HCT116 (cell line): Measurements from ENCODE around the gene C11orf91.

Experiments used
- CEBPB ChIP-seq: IDR thresholded peaks from 2 replicates; pipeline ENCODE4 v1.6.1; 2012; ENCODE audit warnings: low read depth
- EGR1 ChIP-seq: IDR thresholded peaks from 2 replicates; pipeline ENCODE4 v1.6.1; 2012; ENCODE audit warnings: low read depth
- EZH2phosphoT487 ChIP-seq: fragments of 200-600 bp; IDR thresholded peaks from 2 replicates; pipeline ENCODE4 v1.6.1; 2018; ENCODE audit warnings: antibody characterized with exemption, borderline replicate concordance
- FOSL1 ChIP-seq: IDR thresholded peaks from 2 replicates; pipeline ENCODE4 v1.6.1; 2012; ENCODE audit warnings: low read depth
- JUND ChIP-seq: IDR thresholded peaks from 2 replicates; pipeline ENCODE4 v1.6.1; 2012
- POLR2A ChIP-seq: IDR thresholded peaks from 2 replicates; pipeline ENCODE4 v1.7.0; 2011; ENCODE audit warnings: borderline replicate concordance; ENCODE audit not compliant: insufficient read depth, insufficient read length; ENCODE audit errors: extremely low read depth
- POLR2AphosphoS5 ChIP-seq: IDR thresholded peaks from 2 replicates; pipeline ENCODE4 v1.6.1; 2011; ENCODE audit warnings: mild to moderate bottlenecking, low read depth, low read length, moderate library complexity
- RAD21 ChIP-seq: IDR thresholded peaks from 2 replicates; pipeline ENCODE4 v1.6.1; 2012; ENCODE audit warnings: low read depth, mild to moderate bottlenecking
- SP1 ChIP-seq: IDR thresholded peaks from 2 replicates; pipeline ENCODE4 v1.6.1; 2012; ENCODE audit warnings: low read depth
- ZNF274 ChIP-seq: fragments of 200-500 bp; sonication (Bioruptor generic); IDR thresholded peaks from 2 replicates; pipeline ENCODE4 v1.6.1; 2014; ENCODE audit warnings: mild to moderate bottlenecking, low read depth, low read length, inconsistent platforms
- TF ChIP-seq, protein P1 (sequence below), 3 experiments: fragments of 200-600 bp in 1 of 3; sonication (generic) in 1 of 3; IDR thresholded peaks in 2 of 3; conservative IDR thresholded peaks in 1 of 3; 2 replicates each; pipeline ENCODE4 v1.5.1; 2012 to 2017; ENCODE audit warnings: low read depth in 2 of 3, low read length in 2 of 3, antibody characterized with exemption in 1 of 3, borderline replicate concordance in 1 of 3, control low read depth in 1 of 3, mild to moderate bottlenecking in 1 of 3, mixed read lengths in 1 of 3, mixed run types in 1 of 3, moderate library complexity in 1 of 3; ENCODE audit not compliant: insufficient read depth in 1 of 3
- TF ChIP-seq, protein P2 (sequence below): IDR thresholded peaks from 2 replicates; pipeline ENCODE4 v1.6.1; 2012
- TF ChIP-seq, protein P3 (sequence below): IDR thresholded peaks from 2 replicates; pipeline ENCODE4 v1.6.1; 2012

DNA sequence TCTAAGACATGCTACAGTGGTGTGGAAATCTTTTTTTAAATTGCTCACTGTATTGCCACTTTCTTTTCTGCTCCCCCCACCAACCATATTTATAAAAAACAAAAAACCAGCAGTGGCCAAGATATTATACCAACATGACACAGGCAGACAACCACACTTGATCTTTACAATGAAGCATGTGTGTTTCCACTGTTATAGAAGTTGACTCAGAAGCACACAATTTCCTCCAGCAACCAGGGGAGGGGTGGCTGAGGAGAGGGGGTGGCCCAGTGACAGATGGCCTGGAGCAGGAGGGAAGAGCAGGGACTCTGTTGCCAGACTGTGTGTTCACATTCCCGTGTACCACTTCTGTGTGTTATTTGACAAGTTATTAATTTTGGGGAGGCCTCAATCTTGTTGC, 20.8 kb upstream of the C11orf91 start:
- TF ChIP-seq, protein P1, sequence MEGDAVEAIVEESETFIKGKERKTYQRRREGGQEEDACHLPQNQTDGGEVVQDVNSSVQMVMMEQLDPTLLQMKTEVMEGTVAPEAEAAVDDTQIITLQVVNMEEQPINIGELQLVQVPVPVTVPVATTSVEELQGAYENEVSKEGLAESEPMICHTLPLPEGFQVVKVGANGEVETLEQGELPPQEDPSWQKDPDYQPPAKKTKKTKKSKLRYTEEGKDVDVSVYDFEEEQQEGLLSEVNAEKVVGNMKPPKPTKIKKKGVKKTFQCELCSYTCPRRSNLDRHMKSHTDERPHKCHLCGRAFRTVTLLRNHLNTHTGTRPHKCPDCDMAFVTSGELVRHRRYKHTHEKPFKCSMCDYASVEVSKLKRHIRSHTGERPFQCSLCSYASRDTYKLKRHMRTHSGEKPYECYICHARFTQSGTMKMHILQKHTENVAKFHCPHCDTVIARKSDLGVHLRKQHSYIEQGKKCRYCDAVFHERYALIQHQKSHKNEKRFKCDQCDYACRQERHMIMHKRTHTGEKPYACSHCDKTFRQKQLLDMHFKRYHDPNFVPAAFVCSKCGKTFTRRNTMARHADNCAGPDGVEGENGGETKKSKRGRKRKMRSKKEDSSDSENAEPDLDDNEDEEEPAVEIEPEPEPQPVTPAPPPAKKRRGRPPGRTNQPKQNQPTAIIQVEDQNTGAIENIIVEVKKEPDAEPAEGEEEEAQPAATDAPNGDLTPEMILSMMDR (IDR thresholded peaks at IDR 0.05 in 2 of 3, conservative IDR thresholded peaks at IDR 0.05 in 1 of 3; ENCODE audit: borderline replicate concordance in 1 of 3, insufficient read depth in 1 of 3, low read depth in 2 of 3, low read length in 2 of 3) = no peak
- TF ChIP-seq, protein P2, sequence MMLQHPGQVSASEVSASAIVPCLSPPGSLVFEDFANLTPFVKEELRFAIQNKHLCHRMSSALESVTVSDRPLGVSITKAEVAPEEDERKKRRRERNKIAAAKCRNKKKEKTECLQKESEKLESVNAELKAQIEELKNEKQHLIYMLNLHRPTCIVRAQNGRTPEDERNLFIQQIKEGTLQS = no peak
- no peak for TF ChIP-seq EZH2phosphoT487
- TF ChIP-seq EGR1 = no peak
- TF ChIP-seq RAD21 = no peak
- TF ChIP-seq CEBPB = no peak
- TF ChIP-seq, protein P3, sequence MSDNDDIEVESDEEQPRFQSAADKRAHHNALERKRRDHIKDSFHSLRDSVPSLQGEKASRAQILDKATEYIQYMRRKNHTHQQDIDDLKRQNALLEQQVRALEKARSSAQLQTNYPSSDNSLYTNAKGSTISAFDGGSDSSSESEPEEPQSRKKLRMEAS = no peak
- TF ChIP-seq POLR2AphosphoS5 = no peak
- no peak for TF ChIP-seq JUND
- no peak for TF ChIP-seq FOSL1
- no peak for TF ChIP-seq POLR2A
- no peak for TF ChIP-seq SP1
- no peak for TF ChIP-seq ZNF274
